Fibroblast of skin of back (primary cell): ENCODE measurements around the gene PRSS48. TPM values are rescaled to one million over a fixed set of nuclear protein-coding genes. Genes with fewer than 3 reads are reported as not detected.
"Not testable (repeated sequence)": the region's sequence is repeated elsewhere in the genome, so short reads cannot be mapped to it uniquely, and the experiment has no call there.

ENCODE experiments used
- DNase-seq: peaks from one replicate; pipeline ENCODE4 v3.0.0-alpha.2; 2013
- polyA plus RNA-seq, 2 experiments: library from polyadenylated mRNA; unstranded; fragments of 120-200 nt; gene quantifications; one replicate each; pipeline ENCODE4 v1.2.1, GENCODE V29; 2013; ENCODE audit not compliant: insufficient read length in 2 of 2

Gene PRSS48, protein sequence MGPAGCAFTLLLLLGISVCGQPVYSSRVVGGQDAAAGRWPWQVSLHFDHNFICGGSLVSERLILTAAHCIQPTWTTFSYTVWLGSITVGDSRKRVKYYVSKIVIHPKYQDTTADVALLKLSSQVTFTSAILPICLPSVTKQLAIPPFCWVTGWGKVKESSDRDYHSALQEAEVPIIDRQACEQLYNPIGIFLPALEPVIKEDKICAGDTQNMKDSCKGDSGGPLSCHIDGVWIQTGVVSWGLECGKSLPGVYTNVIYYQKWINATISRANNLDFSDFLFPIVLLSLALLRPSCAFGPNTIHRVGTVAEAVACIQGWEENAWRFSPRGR
- polyA plus RNA-seq (2013, experiment 1 of 2; ENCODE audit: insufficient read length) = not detected
- polyA plus RNA-seq (2013, experiment 2 of 2; ENCODE audit: insufficient read length) = not detected

GRCh38 chr4:151276787-151277562 is at the start of gene PRSS48:
Gene PRSS48, plus strand, starts transcription at chr4:151277161. Its CDS starts 12 bp downstream, at chr4:151277173.
- DNase-seq = peak; percentile 55

- no peak for DNase-seq
Observed at GRCh38 chr4:151227172-151227571, 49.8 kb upstream of the PRSS48 start.

- peak; percentile 83 for DNase-seq
Observed at GRCh38 chr4:151227731-151228130, 49.2 kb upstream of the PRSS48 start.

DNA sequence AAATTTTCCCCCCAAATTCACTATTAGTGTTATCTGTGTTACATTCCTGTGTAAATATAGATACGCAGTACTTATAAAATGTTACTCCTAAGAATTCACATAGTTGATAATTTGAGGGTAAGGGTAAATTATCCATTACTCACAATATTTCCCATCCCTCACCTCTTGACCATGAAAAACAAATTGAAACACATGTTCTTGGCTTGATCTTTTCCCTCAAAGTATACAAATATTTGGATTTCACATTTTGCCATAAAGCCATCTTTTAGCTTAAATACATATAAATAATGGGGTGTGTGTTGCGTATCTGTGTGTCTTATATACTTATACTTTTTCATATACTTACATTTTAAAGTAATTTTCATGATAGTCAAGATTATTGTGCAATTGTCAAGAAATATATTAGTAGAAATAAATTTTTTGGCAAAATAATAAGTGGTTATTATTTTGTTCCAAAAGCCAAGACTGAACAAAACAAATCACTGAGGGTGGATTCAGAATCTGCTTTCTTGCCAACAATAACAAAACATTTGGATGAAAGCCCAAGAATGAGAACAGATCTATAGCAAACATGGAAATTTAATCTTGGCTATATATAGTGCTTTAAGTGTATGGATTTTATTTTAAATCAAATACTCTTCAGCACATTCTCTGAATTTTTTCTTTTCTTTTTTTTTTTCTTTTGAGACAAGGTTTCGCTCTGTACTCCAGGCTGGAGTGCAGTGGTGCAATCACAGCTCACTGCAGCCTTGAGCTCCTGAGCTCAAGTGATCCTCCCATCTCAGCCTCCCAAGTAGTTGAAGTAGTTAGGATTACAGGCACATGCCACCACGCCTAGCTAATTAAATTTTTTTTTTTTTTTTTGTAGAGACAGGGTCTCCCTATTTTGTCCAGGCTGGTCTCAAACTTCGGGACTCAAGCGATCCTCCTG is 48.5 kb upstream of the PRSS48 start:
- DNase-seq = peak; percentile 74

DNA sequence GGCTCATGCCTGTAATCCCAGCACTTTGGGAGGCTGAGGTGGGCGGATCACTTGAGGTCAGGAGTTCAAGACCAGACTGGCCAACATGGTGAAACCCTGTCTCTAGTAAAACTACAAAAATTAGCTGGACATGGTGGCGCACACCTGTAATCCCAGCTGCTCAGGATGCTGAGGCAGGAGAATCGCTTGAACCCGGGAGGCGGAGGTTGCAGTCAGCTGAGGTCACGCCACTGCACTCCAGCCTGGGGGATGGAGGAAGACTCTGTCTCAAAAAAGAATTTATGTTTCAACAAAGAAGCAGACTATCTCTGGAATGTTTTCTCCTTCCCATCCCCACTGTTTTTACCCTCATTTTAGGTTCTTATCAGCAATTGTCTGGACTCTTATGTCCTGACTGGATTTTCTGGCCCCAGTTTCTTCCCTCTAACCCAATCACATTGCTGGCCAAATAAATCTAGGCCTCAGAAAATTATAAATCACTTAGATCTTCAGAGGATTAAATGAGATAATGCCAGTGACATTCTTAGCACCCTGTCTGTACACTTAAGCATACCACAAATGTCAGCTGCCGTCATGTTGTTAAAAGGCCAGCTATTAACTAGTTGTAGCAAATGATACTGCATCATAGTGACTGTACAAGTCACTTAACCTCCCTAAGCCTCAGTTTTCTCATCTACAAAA is 44.9 kb upstream of the PRSS48 start:
- DNase-seq = peak; percentile 45

GRCh38 chr4:151233600-151233999 is 43.4 kb upstream of the PRSS48 start:
- DNase-seq = no peak

DNA sequence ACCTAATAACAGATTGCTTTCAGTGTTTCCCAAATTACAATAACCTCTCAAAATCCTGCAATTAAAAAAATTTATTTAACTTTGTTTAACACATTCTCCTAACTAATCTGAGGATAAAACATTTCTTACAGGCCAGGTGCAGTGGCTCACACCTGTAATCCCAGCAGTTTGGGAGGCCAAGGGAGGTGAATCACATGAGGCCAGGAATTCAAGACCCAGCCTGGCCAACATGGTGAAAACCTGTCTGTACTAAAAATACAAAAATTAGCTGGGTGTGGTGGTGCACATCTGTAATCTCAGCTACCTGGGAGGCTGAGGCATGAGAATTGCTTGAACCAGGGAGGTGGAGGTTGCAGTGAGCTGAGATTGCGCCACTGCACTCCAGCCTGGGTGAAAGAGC is 41.6 kb upstream of the PRSS48 start:
- not testable (repeated sequence) for DNase-seq

DNA sequence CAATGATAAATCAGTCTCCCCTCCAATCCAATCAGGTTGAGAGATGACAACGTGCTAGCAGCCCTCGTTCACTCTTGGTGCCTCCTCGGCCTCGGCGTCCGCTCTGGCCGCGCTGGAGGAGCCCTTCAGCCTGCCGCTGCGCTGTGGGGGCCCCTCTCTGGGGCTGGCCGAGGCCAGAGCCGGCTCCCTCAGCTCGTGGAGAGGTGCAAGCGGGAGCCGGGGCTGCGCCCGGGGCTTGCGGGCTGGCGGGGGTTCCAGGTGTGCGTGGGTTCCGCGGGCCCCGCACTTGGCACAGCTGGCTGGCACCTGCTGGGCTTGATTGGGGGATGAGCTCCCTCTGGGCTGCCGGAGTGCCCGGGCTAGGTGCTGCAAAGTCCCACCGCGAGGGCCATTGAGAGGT is 40.9 kb upstream of the PRSS48 start:
- no peak for DNase-seq

DNA sequence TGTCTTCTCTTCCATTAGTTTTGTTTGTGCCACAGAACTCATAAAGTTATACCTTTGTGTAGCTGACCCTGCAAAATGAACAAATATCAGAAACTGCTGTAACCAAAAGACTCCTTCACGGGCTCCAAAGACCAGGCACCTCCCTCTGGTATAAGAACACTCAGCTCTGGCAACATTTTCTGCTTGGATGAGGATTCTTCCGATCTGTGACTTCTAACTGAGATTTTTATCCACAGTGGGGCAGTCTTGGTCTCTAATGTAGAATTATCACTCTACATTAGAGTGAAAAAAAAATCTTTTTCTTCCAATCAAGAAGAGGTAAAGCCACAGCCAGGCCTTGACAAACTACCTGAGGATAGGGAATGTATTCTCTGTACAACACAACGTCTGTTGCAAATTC is 38.5 kb upstream of the PRSS48 start:
- DNase-seq = no peak

- no peak for DNase-seq
Observed at GRCh38 chr4:151239608-151240007, 37.4 kb upstream of the PRSS48 start.

GRCh38 chr4:151242305-151242704 is 34.7 kb upstream of the PRSS48 start:
- DNase-seq = no peak

DNA sequence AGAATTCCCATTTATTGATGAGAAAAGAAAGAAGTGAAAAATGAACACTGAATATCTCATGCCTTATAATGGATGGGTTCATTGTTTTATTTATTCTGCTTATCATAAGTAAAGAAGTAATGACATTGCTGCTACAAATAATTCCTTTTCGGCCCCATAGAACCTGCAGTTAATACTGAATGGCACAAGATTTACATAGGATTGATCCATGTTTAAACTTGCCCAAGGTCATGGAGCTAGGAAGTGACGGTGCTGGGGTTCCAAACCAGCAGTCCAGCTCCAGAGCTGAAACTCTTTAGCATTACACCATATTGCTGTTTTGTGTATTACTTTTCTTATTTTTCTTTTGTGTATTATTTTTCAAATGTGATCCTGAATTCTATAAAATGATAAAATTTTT is 30.2 kb upstream of the PRSS48 start:
- DNase-seq = no peak

- DNase-seq = no peak
Observed at GRCh38 chr4:151247395-151247794, 29.6 kb upstream of the PRSS48 start.

DNA sequence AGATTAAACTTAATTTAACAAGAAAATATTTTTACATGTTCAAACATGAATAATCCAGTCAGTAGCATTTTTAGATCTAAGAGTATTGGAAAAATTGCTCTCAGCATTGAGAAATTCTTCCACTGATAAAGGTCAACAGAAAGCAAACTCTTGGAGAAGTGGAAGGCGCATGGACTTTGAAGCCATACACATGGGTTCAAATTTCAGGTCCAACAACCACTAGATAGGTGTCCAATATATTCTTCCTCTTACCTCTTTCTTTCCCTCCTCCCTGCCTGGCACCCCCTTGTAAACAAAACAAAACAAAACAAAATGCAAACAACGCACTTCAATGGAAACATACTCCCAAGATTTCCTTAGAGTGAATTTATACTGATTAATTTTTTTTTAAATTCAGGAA is 28.4 kb upstream of the PRSS48 start:
- DNase-seq = no peak

GRCh38 chr4:151250706-151251105 is 26.3 kb upstream of the PRSS48 start:
- DNase-seq = no peak

GRCh38 chr4:151251603-151252304 is 25.2 kb upstream of the PRSS48 start:
- DNase-seq = no peak

- not testable (repeated sequence) for DNase-seq
Observed at GRCh38 chr4:151255226-151255625, 21.7 kb upstream of the PRSS48 start.

DNA sequence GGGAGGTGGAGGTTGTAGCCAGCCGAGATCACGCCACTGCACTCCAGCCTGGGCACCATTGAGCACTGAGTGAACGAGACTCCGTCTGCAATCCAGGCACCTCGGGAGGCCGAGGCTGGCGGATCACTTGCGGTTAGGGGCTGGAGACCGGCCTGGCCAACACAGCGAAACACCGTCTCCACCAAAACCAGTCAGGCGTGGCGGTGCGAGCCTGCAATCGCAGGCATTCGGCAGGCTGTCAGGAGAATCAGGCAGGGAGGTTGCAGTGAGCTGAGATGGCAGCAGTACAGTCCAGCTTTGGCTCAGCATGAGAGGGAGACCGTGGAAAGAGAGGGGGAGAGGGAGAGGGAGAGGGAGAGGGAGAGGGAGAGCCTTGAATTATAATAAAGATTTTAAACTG is 21.3 kb upstream of the PRSS48 start:
- not testable (repeated sequence) for DNase-seq

- DNase-seq = no peak
Observed at GRCh38 chr4:151256134-151256533, 20.8 kb upstream of the PRSS48 start.

- no peak for DNase-seq
Observed at GRCh38 chr4:151257704-151258103, 19.3 kb upstream of the PRSS48 start.

GRCh38 chr4:151259752-151260151 is 17.2 kb upstream of the PRSS48 start:
- DNase-seq = no peak
